ENCODE measurements around the gene MARCO.

MARCO gene

DNA sequence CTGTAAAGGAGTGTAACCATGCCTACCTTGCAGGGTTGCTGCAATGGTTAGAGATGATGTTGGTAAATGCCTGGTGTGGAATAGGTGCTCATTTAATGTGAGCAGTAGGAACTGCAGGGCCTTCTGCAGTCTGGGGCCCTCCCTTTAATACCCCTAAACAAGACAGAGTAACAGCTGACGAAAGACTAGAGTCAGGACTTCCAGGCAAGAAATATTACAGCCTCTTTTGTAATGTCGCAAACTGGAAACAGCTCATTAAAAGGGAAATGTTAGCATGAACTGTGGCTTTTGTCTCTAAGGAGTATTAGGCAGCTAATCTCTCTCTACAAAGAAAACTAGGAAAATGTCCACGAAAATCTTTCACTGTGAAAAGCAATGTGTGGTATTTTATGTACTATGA lies 26.0 kb downstream of the MARCO start:
- TF ChIP-seq FOXP2 (optimal IDR thresholded peaks at IDR 0.05; ENCODE audit: borderline replicate concordance, extremely low read depth, extremely low read length, insufficient read depth), result no peak
- no peak for TF ChIP-seq POLR2AphosphoS5 (IDR thresholded peaks at IDR 0.05; ENCODE audit: low read depth, low read length)
- TF ChIP-seq, protein P1, sequence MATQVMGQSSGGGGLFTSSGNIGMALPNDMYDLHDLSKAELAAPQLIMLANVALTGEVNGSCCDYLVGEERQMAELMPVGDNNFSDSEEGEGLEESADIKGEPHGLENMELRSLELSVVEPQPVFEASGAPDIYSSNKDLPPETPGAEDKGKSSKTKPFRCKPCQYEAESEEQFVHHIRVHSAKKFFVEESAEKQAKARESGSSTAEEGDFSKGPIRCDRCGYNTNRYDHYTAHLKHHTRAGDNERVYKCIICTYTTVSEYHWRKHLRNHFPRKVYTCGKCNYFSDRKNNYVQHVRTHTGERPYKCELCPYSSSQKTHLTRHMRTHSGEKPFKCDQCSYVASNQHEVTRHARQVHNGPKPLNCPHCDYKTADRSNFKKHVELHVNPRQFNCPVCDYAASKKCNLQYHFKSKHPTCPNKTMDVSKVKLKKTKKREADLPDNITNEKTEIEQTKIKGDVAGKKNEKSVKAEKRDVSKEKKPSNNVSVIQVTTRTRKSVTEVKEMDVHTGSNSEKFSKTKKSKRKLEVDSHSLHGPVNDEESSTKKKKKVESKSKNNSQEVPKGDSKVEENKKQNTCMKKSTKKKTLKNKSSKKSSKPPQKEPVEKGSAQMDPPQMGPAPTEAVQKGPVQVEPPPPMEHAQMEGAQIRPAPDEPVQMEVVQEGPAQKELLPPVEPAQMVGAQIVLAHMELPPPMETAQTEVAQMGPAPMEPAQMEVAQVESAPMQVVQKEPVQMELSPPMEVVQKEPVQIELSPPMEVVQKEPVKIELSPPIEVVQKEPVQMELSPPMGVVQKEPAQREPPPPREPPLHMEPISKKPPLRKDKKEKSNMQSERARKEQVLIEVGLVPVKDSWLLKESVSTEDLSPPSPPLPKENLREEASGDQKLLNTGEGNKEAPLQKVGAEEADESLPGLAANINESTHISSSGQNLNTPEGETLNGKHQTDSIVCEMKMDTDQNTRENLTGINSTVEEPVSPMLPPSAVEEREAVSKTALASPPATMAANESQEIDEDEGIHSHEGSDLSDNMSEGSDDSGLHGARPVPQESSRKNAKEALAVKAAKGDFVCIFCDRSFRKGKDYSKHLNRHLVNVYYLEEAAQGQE (IDR thresholded peaks at IDR 0.05; ENCODE audit: insufficient read depth in 1 of 2, low read depth in 2 of 2, low read length in 2 of 2), result no peak
- TF ChIP-seq SIN3A (IDR thresholded peaks at IDR 0.05; ENCODE audit: borderline replicate concordance, insufficient read depth, low read length), result no peak
- no peak for TF ChIP-seq TAF1 (IDR thresholded peaks at IDR 0.05; ENCODE audit: borderline replicate concordance, insufficient read depth, low read length)

DNA sequence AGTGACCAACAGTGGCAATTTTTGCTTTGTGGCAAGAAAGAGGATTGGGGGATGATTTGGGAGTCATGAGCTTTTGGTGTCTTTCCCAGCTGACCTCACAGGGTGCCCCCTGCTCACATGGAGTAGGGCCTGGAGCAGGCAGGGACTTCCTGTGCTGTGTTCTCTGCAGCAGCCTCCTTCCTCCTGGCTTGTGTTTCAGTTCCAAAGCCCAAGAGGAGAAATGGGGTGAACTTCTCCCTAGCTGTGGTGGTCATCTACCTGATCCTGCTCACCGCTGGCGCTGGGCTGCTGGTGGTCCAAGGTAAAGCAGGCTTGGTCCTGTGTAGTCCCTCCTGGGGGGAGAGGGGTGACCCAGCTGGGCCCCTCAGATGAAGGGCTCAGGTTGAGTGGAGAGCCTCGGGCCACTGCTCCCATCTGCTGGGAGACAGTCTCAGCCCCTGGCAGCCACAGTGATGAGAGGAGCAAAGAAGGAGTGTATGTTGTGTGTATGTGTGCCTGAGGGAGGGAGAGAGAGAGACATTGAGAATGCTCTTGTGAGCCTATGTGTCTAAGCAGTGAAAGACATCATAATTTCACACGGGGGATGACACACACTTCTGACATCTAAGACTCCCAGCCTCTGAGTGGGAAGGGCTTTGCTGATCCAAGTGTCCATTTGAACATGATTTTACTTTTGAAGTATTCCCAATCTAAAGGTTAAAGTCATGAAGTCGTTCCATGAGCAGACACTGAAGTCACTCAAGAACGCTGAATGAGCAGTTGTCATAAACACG lies 27.2 kb downstream of the MARCO start:
- TF ChIP-seq POLR2AphosphoS5 (IDR thresholded peaks at IDR 0.05; ENCODE audit: low read depth, low read length) (no peak), TAF1 (IDR thresholded peaks at IDR 0.05; ENCODE audit: borderline replicate concordance, insufficient read depth, low read length) (no peak), SIN3A (IDR thresholded peaks at IDR 0.05; ENCODE audit: borderline replicate concordance, insufficient read depth, low read length) (no peak), FOXP2 (optimal IDR thresholded peaks at IDR 0.05; ENCODE audit: borderline replicate concordance, extremely low read depth, extremely low read length, insufficient read depth) (no peak)
- TF ChIP-seq, protein P1 (IDR thresholded peaks at IDR 0.05; ENCODE audit: insufficient read depth in 1 of 2, low read depth in 2 of 2, low read length in 2 of 2), result no peak

DNA sequence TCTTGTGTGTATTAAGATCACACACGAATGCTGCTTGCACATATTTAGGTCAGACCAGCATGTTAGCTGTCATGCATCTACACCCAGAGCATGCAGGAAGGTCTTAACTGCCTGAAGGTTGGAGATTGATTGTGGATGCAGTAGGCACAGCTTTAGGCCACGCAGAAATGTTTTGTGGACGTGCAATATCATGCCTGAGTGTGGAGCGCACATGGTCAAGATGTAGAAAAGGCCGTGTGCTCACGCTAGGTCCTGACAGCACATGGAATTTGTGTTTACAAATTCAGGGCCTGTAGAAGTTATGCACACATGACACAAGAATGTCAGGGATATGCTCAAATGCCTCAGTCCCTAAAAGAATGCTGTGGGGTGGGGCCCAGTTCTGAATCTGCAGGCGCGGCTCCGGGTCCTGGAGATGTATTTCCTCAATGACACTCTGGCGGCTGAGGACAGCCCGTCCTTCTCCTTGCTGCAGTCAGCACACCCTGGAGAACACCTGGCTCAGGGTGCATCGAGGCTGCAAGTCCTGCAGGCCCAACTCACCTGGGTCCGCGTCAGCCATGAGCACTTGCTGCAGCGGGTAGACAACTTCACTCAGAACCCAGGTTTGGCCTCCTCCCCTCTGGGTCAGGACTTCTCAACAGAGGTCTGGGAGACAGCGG lies 27.9 kb downstream of the MARCO start:
- TF ChIP-seq SIN3A (IDR thresholded peaks at IDR 0.05; ENCODE audit: borderline replicate concordance, insufficient read depth, low read length) (no peak), POLR2AphosphoS5 (IDR thresholded peaks at IDR 0.05; ENCODE audit: low read depth, low read length) (no peak), TAF1 (IDR thresholded peaks at IDR 0.05; ENCODE audit: borderline replicate concordance, insufficient read depth, low read length) (no peak), FOXP2 (optimal IDR thresholded peaks at IDR 0.05; ENCODE audit: borderline replicate concordance, extremely low read depth, extremely low read length, insufficient read depth) (no peak)
- TF ChIP-seq, protein P1 (IDR thresholded peaks at IDR 0.05; ENCODE audit: insufficient read depth in 1 of 2, low read depth in 2 of 2, low read length in 2 of 2), result no peak

DNA sequence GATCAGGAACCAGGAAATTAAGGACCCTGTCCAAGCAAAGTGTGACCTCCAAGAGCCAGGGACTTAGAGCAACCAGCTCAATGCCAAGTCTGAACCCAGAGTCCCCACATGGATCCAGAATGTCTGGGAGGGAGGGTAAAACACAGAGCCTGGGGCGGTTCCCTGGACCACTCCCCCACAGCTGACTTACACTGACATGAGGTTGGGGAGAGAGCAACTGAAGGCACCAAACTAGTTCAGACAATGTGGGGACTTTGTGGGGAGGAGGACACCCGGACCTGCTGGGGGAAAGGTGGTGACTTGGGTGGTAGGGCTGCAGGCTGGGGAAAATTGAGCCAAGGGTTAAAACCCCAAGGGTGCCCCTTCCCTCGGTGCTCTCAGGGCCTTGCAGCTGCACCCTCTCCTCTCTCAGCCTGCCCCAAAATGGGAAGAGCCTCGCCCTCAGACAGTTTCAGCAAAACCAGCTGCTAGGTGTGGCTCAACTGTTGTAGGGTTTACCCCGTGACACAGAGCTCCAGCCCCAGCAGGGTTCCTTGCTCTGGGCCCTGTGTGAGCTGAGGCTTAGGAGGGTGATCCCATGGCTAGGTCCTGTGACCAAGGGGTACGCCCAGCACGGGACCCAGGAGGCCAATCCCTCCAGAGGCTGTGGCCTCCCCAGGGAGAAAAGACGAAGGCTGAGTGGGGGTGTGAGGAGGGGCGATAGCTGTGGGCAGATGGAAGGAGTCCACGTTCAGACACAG lies 28.6 kb downstream of the MARCO start:
- TF ChIP-seq FOXP2 (optimal IDR thresholded peaks at IDR 0.05; ENCODE audit: borderline replicate concordance, extremely low read depth, extremely low read length, insufficient read depth) (no peak), TAF1 (IDR thresholded peaks at IDR 0.05; ENCODE audit: borderline replicate concordance, insufficient read depth, low read length) (no peak), POLR2AphosphoS5 (IDR thresholded peaks at IDR 0.05; ENCODE audit: low read depth, low read length) (no peak), SIN3A (IDR thresholded peaks at IDR 0.05; ENCODE audit: borderline replicate concordance, insufficient read depth, low read length) (no peak)
- TF ChIP-seq, protein P1 (IDR thresholded peaks at IDR 0.05; ENCODE audit: insufficient read depth in 1 of 2, low read depth in 2 of 2, low read length in 2 of 2), result no peak

All from PFSK-1 (cell line).